NCI-H1694 treated with DMSO at 0.1 percent for 48 hours (cell line): Measurements from ENCODE around the gene TEK.
"Not testable (repeated sequence)": the region's sequence is repeated elsewhere in the genome, so short reads cannot be mapped to it uniquely, and the experiment has no call there.

Experiments
- DNase-seq: peaks from one replicate; lab custom pipeline; 2025; lab: John Stamatoyannopoulos, UW

The TEK gene

GRCh38 chr9:27227192-27227591 is 118.2 kb downstream of the TEK start:
- peak; percentile 1 for DNase-seq

GRCh38 chr9:27239648-27240047 is 130.6 kb downstream of the TEK start:
- not testable (repeated sequence) for DNase-seq

GRCh38 chr9:27247756-27248155 is 138.7 kb downstream of the TEK start:
- peak; percentile 27 for DNase-seq

- DNase-seq = no peak
Observed at GRCh38 chr9:27248702-27249101, 139.7 kb downstream of the TEK start.

- no peak for DNase-seq
Observed at GRCh38 chr9:27258662-27259061, 149.6 kb downstream of the TEK start.

- no peak for DNase-seq
Observed at GRCh38 chr9:27260789-27261516, 151.9 kb downstream of the TEK start.

- no peak for DNase-seq
Observed at GRCh38 chr9:27261517-27262211, 152.6 kb downstream of the TEK start.

GRCh38 chr9:27272103-27272502 is 163.1 kb downstream of the TEK start:
- no peak for DNase-seq

- no peak for DNase-seq
Observed at GRCh38 chr9:27273186-27273585, 164.2 kb downstream of the TEK start.

- DNase-seq = peak; percentile 80
Observed at GRCh38 chr9:27276193-27277030, 167.4 kb downstream of the TEK start.

GRCh38 chr9:27278374-27278773 is 169.3 kb downstream of the TEK start:
- no peak for DNase-seq

GRCh38 chr9:27279611-27280010 is 170.6 kb downstream of the TEK start:
- no peak for DNase-seq
